OCI-LY1 (cell line): ENCODE measurements around the gene DRG1.
A peak's percentile ranks its signal among the peaks of the same experiment; 100 is the strongest.

Source experiments
- H2AFZ ChIP-seq: fragments of 200-600 bp; sonication (generic), shearing (Covaris generic); 2 replicates; pipeline ENCODE4 v1.6.0; 2014; ENCODE audit warnings: antibody characterized with exemption, mild to moderate bottlenecking, low read length
- H3F3A ChIP-seq: fragments of 200-600 bp; sonication (generic), shearing (Covaris generic); 2 replicates; pipeline ENCODE4 v1.6.0; 2014; ENCODE audit warnings: mild to moderate bottlenecking, antibody characterized with exemption, low read length, moderate library complexity; ENCODE audit not compliant: insufficient read depth
- H3K27ac ChIP-seq: fragments of 200-600 bp; sonication (generic); 2 replicates; pipeline ENCODE4 v1.5.1; 2014; ENCODE audit warnings: low read length, mixed run types, mild to moderate bottlenecking, low read depth; ENCODE audit not compliant: poor library complexity, severe bottlenecking
- H3K27me3 ChIP-seq: fragments of 200-600 bp; sonication (generic); 2 replicates; pipeline ENCODE4 v1.6.0; 2014; ENCODE audit warnings: antibody characterized with exemption, mild to moderate bottlenecking, low read length, moderate library complexity; ENCODE audit not compliant: insufficient read depth
- H3K36me3 ChIP-seq: fragments of 200-600 bp; sonication (generic); 2 replicates; pipeline ENCODE4 v1.6.1; 2014; ENCODE audit warnings: mild to moderate bottlenecking, antibody characterized with exemption, low read length, moderate library complexity, mixed read lengths; ENCODE audit not compliant: insufficient read depth
- H3K4me1 ChIP-seq: fragments of 200-600 bp; sonication (generic); 2 replicates; pipeline ENCODE4 v1.5.1; 2014; ENCODE audit warnings: mild to moderate bottlenecking, low read length, moderate library complexity; ENCODE audit not compliant: insufficient read depth, severe bottlenecking
- H3K4me2 ChIP-seq: fragments of 200-600 bp; sonication (generic), shearing (Covaris generic); 2 replicates; pipeline ENCODE4 v1.6.1; 2014; ENCODE audit warnings: low read length
- H3K4me3 ChIP-seq: fragments of 200-600 bp; sonication (generic); 2 replicates; pipeline ENCODE4 v1.5.1; 2014; ENCODE audit warnings: low read length, low read depth, mild to moderate bottlenecking, mixed read lengths; ENCODE audit not compliant: poor library complexity, severe bottlenecking
- H3K79me2 ChIP-seq: fragments of 200-600 bp; shearing (Covaris generic); 2 replicates; pipeline ENCODE4 v1.6.1; 2016; ENCODE audit warnings: mixed run types, low read length, mixed read lengths; ENCODE audit not compliant: insufficient read depth
- H3K9ac ChIP-seq: fragments of 200-600 bp; sonication (generic), shearing (Covaris generic); 2 replicates; pipeline ENCODE4 v1.6.1; 2014; ENCODE audit warnings: mild to moderate bottlenecking, low read length, mixed read lengths
- H3K9me2 ChIP-seq: fragments of 200-600 bp; sonication (generic), shearing (Covaris generic); 2 replicates; pipeline ENCODE4 v1.6.1; 2014; ENCODE audit warnings: low read depth, mild to moderate bottlenecking, low read length, mixed read lengths
- H3K9me3 ChIP-seq: fragments of 200-600 bp; shearing (Covaris generic); 2 replicates; pipeline ENCODE4 v1.6.1; 2014; ENCODE audit warnings: low read length, mixed read lengths
- H4K20me1 ChIP-seq: fragments of 200-600 bp; sonication (generic), shearing (Covaris generic); 2 replicates; pipeline ENCODE4 v1.6.0; 2016; ENCODE audit warnings: mild to moderate bottlenecking, low read length; ENCODE audit not compliant: insufficient read depth
- EZH2 ChIP-seq: fragments of 200-600 bp; sonication (generic), shearing (Covaris generic); IDR thresholded peaks from 2 replicates; pipeline ENCODE4 v1.8.0; 2017; ENCODE audit warnings: borderline replicate concordance, mixed run types, mild to moderate bottlenecking, antibody characterized with exemption, low read length, moderate library complexity, mixed read lengths
- TF ChIP-seq, protein P1 (sequence below): fragments of 200-600 bp; sonication (generic), shearing (Covaris generic); IDR thresholded peaks from 2 replicates; pipeline ENCODE4 v1.5.1; 2017; ENCODE audit warnings: mild to moderate bottlenecking, antibody characterized with exemption, low read length, moderate library complexity, mixed read lengths

Gene DRG1

DNA sequence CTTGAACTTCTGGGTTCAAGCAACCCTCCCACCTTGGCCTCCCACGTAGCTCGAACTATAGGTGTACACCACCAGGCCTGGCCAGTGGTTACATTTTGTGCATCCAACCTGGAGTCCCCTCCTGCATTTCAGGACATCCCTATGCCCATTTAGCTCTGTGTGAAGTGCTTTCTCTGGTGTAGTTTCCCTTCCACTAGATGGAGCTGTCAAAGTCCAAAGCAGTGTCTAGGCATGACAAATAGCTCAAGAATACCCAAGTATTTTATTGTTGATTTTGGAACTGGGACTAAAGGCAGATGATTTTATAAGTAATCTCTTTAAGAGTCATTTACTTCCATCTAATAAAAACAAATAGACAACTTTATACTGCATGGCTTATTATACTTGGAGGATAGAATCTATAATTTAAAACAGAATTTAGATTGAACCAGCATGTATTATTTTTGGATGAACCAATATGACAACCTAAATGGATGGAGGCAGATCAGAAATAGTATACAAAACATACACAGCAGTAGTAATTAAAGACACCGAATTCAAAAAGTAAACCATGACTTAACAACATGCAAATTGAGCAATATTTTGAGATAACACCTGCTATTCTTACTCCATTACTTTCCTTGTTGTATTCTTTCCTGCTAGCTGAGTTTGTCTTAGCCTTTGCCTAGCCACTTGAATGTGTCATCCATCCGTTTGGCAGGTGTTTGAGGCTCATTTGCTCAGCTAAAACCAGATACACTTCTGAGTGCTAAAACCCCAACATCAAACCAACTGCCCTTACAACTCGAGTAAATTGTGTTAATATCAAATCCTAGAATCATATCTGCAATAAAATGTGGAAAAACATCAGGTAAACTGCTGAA lies 52.5 kb downstream of the DRG1 start:
- Histone ChIP-seq H3K9me3 (no peaks in the 10 kb centered on the region), H3F3A (peaks cover 5% of the 10 kb centered on the region; the same call in 1 of the 2 replicates), H3K36me3 (peaks cover 80% of the 10 kb centered on the region), H3K4me3 (no peak overlapping the region), H3K9ac (no peak overlapping the region), H3K9me2 (no peaks in the 10 kb centered on the region), H3K4me2 (no peak overlapping the region), H3K79me2 (no peaks in the 10 kb centered on the region), H4K20me1 (no peaks in the 10 kb centered on the region), H3K27ac (no peak overlapping the region), H3K4me1 (peaks cover 11% of the 10 kb centered on the region), H2AFZ (no peak overlapping the region), H3K27me3 (no peaks in the 10 kb centered on the region)
- TF ChIP-seq, protein P1, sequence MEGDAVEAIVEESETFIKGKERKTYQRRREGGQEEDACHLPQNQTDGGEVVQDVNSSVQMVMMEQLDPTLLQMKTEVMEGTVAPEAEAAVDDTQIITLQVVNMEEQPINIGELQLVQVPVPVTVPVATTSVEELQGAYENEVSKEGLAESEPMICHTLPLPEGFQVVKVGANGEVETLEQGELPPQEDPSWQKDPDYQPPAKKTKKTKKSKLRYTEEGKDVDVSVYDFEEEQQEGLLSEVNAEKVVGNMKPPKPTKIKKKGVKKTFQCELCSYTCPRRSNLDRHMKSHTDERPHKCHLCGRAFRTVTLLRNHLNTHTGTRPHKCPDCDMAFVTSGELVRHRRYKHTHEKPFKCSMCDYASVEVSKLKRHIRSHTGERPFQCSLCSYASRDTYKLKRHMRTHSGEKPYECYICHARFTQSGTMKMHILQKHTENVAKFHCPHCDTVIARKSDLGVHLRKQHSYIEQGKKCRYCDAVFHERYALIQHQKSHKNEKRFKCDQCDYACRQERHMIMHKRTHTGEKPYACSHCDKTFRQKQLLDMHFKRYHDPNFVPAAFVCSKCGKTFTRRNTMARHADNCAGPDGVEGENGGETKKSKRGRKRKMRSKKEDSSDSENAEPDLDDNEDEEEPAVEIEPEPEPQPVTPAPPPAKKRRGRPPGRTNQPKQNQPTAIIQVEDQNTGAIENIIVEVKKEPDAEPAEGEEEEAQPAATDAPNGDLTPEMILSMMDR = peak; percentile 66
- TF ChIP-seq EZH2 = no peak

GRCh38 chr22:31461699-31462098 lies 62.3 kb downstream of the DRG1 start:
- Histone ChIP-seq H3F3A (no peaks in the 10 kb centered on the region), H2AFZ (no peak overlapping the region), H3K4me3 (no peak overlapping the region), H3K4me2 (no peak overlapping the region), H3K9me2 (no peaks in the 10 kb centered on the region), H3K79me2 (no peaks in the 10 kb centered on the region), H3K36me3 (peaks cover 93% of the 10 kb centered on the region), H3K27ac (no peak overlapping the region), H3K27me3 (no peaks in the 10 kb centered on the region), H3K9me3 (no peaks in the 10 kb centered on the region), H3K9ac (no peak overlapping the region), H3K4me1 (no peaks in the 10 kb centered on the region), H4K20me1 (no peaks in the 10 kb centered on the region)
- TF ChIP-seq, protein P1 = no peak
- no peak for TF ChIP-seq EZH2

GRCh38 chr22:31465307-31465706 lies 65.9 kb downstream of the DRG1 start:
- no peak overlapping the region for H3K27ac ChIP-seq
- H4K20me1 ChIP-seq = no peaks in the 10 kb centered on the region
- no peak overlapping the region for H3K9ac ChIP-seq
- peaks cover 86% of the 10 kb centered on the region for H3K36me3 ChIP-seq
- H3K9me3 ChIP-seq = no peaks in the 10 kb centered on the region
- no peak overlapping the region for H2AFZ ChIP-seq
- H3K9me2 ChIP-seq = no peaks in the 10 kb centered on the region
- no peaks in the 10 kb centered on the region for H3F3A ChIP-seq
- H3K4me2 ChIP-seq = no peak overlapping the region
- no peaks in the 10 kb centered on the region for H3K27me3 ChIP-seq
- no peaks in the 10 kb centered on the region for H3K79me2 ChIP-seq
- TF ChIP-seq EZH2 = no peak
- TF ChIP-seq, protein P1 = no peak
- no peaks in the 10 kb centered on the region for H3K4me1 ChIP-seq
- no peak overlapping the region for H3K4me3 ChIP-seq
